SHP77 treated with DMSO at 0.1 percent for 48 hours (cell line): ENCODE results near the gene TESK2.
A peak's percentile ranks its signal among the peaks of the same experiment; 100 is the strongest.
"Not testable (repeated sequence)": the region's sequence is repeated elsewhere in the genome, so short reads cannot be mapped to it uniquely, and the experiment has no call there.

Experiments
- DNase-seq: peaks from one replicate; lab custom pipeline; 2025; lab: John Stamatoyannopoulos, UW

The TESK2 gene, protein sequence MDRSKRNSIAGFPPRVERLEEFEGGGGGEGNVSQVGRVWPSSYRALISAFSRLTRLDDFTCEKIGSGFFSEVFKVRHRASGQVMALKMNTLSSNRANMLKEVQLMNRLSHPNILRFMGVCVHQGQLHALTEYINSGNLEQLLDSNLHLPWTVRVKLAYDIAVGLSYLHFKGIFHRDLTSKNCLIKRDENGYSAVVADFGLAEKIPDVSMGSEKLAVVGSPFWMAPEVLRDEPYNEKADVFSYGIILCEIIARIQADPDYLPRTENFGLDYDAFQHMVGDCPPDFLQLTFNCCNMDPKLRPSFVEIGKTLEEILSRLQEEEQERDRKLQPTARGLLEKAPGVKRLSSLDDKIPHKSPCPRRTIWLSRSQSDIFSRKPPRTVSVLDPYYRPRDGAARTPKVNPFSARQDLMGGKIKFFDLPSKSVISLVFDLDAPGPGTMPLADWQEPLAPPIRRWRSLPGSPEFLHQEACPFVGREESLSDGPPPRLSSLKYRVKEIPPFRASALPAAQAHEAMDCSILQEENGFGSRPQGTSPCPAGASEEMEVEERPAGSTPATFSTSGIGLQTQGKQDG

DNA sequence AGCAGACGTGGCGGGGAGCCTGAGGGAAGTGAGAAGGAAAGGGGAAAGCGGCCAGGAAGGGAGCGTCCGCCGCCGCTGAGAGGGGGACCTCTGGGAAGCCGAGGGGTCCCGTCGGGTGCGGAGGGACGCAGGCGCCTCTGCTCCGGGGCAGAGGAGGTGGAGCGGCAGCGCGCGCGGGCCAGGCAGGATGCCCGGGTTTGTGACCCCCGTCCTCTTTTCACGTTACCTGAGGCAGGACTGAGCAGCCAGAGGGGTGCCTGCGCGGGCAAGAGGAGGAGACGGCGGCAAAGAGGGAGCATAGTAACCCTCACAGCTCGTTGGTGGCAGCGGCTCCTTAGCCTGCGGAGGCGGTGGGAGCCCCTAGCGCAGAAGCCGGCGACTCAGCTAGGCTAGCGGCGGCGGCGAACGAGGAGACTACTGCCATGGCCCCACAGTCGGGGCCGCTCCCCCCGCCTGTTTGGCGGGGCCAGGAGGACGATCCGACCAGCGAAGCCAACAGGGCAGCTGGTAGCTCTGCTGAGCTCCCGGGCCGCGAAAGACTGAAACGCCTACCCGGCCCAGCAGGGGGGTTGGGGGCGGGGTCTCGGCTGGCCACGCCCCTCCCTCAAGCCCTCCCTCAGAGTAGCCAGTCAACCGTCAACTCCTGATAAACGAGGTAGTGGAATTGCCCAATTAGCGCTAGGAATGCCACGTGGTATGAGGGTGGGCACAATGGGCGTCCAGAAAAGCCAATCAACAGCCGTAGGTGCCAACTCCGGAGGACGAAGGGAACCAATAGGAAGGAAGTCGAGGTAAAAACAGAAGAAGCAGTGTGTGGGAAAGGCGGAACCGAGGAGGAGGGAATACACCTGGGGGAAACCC is at the start of gene TESK2:
TESK2 (minus strand) TSS at position 538 of the 861 bp plus-strand sequence. CDS start 33,378 bp downstream, outside the sequence.
- DNase-seq, result peak; percentile 99

DNA sequence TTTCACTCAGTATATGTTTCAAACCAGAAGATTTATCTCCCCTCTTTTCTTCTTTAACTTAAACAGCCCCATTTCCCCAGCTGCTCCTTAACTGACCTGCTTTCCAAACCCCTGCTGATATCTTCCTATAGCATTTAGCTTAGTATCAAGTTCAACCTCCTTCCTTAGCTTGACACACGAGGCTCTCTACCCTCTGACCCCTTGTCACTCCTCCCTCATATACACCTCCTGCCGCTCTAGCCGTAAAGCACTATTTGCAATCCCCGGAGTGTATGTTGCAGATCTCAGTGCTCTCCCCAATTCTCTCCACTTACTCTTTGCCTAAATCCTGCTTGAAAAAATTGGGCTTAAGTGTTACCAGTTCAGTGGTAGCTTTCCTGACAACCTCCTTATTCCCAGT is 45.9 kb upstream of the TESK2 start:
- DNase-seq, result no peak

DNA sequence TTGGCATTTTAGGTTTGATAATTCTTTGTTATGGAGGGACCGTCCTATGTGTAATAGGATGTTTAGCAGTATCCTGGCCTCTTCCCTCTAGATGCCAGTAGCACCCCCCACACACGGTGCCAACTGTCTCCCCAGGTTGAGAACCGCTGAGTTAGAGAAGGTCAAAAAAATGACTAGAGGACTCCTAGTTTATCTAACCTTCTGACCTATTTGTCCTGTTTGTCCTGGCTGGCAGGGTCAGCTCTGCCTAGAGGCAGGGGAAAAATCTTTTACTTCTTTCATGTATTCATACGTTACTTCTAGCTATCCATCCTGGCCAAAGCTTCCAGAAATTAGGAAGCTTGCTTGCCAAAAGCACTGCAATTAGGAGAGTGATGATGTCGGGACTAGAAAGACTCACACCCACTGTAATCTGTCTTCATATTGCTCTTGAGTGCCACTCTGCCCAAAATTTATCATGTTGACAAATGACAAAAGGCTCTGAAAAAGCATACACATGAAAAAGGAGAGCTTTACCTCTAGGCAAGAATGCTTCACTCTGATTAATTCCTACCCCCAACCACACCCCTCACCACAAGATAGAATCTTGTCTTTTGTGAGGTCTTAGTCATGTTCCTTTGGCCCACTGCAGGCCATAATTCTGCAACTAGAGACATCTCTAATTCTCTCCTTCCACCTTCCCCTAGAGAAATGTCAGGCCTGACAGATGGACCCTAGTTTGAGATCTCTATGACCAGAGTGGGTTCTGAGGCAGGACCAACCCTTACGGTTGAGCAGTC is 45.2 kb upstream of the TESK2 start:
- no peak for DNase-seq

DNA sequence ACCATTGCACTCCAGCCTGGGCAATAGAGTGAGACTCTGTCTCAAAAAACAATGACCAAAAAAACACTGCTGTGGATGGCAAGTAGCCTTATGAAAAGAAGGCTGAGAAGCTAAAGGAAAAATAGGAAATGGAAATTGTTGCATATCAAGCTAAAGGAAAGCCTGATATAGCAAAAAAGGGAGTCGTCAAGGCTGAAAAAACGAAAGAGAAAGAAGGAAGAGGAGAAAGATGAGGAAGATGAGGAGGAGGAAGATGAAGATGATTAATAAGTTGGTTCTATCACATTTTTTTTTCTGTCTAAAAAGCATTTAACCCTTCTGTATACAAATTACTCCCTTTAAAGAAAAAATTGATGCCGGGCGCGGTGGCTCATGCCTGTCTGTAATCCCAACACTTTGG is 40.9 kb upstream of the TESK2 start:
- no peak for DNase-seq

DNA sequence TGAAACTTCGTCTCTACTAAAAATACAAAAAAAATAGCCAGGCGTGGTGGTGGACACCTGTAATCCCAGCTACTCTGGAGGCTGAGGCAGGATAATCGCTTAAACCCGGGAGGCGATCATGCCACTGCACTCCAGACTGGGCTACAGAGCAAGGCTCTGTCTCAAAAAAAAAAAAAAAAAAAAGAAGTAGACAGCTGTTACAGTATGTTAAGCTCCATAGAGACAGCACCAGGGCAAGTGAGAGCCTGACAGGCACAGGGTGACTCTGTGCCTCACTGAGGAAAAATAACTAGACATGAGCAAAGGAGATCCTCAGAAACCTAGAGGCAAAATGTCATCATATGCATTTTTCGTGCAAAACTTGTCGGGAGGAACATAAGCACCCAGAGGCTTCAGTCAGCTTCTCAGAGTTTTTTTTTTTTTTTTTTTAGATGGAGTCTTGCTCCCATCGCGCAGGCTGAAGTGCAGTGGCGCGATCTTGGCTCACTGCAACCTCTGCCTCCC is 39.7 kb upstream of the TESK2 start:
- DNase-seq, result no peak

DNA sequence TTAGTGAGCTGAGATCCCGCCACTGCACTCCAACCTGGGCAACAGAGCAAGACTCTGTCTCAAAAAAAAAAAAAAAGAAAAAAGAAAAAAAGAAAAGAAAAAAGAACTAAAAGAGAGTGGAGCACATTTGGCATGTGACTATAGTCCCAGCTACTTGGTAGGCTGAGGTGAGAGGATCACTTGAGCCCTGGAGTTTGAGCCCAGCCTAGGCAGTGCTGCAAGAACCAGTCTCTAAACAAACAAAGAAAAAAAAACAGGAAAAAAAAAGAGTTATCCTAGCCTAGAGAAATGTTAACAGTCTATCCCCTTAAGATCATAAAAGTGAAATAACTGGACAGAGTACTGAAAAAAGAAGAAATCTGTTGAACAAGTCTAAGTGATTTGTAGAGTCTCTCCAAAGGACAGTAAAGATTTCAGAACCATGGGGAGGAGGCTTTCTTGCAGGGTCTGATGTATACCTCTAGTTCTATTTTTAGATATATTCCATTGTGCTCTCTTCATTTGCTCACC is 35.2 kb upstream of the TESK2 start:
- no peak for DNase-seq

DNA sequence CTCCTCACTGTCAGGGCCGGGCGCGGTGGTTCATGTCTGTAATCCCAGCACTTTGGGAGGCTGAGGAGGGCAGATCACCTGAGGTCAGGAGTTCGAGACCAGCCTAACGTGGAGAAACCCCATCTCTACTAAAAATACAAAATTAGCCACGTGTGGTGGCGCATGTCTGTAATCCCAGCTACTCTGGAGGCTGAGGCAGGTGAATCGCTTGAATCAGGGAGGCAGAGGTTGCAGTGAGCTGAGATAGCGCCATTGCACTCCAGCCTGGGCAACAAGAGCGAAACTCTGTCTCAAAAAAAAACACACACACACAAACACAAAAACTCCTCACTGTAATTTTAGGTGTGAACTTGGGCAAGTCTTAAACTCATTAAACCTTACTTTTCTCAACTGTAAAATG is 33.0 kb upstream of the TESK2 start:
- DNase-seq, result not testable (repeated sequence)

DNA sequence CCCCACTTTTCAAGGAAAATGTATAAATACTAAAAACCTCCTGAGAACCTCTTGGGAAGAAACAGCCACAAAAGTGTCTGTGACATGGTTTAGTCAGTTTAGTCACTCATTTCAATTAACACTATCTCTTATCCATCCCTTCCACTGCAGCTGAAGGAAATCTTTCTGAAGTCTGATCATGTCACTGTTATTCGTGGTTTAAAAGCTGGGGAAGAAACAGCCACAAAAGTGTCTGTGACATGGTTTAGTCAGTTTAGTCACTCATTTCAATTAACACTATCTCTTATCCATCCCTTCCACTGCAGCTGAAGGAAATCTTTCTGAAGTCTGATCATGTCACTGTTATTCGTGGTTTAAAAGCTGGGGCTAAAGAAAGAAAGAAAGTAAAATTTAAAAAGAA is 32.6 kb upstream of the TESK2 start:
- not testable (repeated sequence) for DNase-seq

DNA sequence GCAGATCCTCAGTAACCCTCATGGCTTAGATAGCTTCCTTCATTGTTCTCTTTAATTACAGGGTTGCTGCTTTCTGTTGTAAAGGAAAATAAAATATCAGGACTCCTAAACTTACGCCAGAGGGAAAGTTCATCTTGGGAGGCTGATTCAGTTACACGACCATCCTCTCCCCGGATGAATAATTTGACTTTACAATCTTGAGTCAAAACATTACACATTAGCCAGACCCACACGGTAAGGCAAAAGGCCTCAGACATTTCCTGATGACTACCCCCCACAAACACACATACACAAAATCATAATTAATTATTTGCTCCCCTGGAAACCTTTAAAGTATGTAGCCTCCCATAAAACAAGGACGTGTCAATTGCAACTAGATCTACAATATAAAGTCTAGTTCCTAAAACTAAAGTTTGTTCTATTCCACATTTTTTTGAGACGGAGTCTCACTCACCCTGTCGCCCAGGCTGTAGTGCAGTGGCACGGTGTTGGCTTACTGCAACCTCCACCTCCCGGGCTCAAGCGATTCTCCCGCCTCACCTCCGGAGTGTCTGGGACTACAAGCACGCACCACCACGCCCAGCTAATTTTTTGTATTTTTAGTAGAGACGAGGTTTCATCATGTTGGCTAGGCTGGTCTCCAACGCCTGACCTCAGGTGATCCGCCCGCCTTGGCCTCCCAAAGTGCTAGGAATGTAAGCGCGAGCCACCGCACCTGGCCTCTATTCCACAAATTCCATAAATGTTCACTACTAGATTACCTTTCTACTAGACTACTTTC is 31.6 kb upstream of the TESK2 start:
- DNase-seq, result peak; percentile 15

DNA sequence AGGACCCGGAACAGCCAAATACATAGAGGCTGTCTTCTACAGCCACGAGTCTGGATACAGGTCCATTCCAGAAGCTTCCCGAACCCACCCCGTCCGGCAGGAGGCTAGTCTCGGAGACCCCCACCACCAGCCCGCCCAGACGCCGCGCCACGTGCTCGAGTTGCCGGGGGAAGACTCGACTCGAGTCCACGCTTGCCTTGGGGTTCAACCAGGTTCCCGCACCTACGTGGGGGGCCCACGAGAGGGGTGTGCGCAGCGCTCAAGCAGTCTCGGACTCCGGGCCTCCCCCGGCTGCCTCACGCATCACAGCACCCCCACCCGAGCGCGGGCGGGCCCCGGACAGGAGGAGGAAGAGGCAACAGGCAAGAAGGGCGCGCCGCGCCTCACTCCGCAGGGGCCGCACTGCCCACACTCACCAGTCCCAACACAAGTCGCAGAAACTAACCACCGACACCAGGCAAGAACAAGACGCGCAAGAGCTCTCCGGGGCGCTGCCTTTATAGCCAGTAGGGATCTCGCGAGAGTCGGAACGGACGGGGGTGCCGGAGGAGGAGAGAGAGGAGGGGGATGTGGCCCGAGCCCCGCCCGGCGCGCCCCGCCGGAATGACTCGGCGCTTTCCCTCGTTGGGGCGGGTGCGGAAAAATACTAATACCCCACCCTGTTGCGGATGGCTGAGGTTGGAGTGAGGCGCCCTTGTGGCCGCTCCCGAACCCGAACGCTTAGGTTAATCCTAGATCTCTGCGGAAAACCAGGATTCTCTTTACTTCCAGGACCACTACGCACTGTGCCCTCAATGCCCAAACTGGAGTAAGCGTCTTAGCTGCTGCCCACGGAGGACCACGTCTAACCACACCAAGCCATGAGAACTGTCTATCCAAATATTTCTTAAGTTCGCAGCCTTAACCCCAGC is 30.7 kb upstream of the TESK2 start, which contains the start of gene PRDX1:
PRDX1 (minus strand) TSS at position 472 of the 911 bp plus-strand sequence. CDS start 2,841 bp downstream, outside the sequence.
- DNase-seq, result peak; percentile 90

DNA sequence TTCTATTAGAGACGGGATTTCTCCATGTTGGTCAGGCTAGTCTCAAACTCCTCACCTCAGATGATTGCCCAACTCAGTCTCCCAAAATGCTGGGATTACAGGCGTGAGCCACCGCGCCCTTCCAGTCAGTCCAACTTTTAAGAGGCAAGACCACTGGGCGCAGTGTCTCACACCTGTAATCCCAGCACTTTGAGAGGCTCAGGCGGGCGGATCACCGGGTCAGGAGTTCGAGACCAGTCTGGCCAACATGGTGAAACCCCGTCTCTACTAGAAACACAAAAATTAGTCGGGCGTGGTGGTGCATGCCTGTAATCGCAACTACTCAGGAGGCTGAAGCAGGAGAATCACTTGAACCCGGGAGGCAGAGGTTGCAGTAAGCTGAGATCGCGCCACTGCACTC is 28.8 kb upstream of the TESK2 start:
- DNase-seq, result not testable (repeated sequence)

DNA sequence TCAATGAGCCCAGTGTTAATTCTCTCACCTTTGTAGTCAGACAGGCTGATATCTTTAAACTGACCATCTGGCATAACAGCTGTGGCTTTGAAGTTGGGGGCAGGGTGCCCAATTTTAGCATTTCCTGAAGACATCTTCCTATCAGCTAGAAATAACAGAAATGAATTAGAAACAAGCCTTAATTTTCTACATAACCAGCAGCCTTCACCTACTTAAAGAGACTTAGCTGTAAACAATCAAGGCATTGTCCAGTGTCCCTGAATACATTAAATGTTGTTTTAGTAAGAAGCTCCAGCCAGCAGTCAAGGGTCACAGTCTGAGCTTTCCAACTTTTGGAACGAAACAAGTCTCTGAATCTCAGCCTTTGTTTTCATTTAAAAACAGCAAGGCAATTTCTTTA is 27.9 kb upstream of the TESK2 start:
- DNase-seq, result no peak

DNA sequence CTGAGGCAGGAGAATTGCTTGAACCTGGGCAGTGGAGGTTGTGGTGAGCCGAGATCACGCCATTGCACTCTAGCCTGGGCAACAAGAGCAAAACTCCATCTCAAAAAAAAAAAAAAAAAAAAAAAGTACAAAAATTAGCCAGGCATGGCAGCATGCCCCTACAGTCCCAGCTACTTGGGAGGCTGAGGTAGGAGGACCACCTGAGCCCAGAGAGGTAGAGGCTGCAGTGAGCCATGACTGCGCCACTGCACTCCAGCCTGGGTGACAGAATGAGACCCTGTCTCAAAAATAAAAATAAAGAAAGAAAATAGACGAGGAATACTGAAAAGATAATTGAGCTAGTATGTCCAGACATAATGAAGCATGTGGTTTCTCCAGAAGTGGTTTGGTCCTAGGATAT is 27.4 kb upstream of the TESK2 start:
- not testable (repeated sequence) for DNase-seq

DNA sequence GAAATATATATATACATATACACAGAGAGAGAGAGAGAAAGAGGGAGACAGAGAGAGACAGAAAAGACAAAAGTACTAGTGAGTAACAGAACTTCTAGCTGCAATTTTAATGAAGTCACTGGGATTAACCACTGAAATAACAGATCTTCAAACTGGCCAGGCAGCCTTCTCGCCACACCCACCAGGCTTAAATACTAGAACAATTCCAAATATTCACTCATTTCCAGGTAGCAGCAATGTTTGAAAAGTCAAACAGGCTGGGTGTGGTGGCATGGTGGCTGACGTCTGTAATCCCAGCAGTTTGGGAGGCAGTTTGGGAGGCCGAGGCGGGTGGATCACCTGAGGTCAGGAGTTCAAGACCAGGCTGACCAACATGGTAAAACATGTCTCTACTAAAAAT is 25.5 kb upstream of the TESK2 start:
- DNase-seq, result no peak

DNA sequence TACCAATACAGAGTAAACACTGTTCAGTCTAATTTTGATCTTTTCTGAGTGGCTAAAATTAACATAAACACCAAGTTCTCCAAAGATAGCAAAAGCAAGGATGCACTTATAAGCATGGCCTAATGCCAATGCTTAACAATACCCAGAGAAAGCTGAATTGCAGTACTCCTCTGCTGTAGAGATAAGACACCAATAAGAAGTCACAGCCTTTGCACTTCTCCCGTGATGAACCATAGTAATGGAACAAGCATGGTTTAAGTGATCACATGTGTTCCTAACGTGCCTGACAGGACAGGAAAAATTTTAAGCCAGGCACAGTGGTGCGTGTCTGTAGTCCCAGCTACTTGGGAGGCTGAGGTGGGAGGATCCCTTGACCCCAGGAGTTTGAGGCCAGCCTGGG is 25.1 kb upstream of the TESK2 start:
- DNase-seq, result no peak

DNA sequence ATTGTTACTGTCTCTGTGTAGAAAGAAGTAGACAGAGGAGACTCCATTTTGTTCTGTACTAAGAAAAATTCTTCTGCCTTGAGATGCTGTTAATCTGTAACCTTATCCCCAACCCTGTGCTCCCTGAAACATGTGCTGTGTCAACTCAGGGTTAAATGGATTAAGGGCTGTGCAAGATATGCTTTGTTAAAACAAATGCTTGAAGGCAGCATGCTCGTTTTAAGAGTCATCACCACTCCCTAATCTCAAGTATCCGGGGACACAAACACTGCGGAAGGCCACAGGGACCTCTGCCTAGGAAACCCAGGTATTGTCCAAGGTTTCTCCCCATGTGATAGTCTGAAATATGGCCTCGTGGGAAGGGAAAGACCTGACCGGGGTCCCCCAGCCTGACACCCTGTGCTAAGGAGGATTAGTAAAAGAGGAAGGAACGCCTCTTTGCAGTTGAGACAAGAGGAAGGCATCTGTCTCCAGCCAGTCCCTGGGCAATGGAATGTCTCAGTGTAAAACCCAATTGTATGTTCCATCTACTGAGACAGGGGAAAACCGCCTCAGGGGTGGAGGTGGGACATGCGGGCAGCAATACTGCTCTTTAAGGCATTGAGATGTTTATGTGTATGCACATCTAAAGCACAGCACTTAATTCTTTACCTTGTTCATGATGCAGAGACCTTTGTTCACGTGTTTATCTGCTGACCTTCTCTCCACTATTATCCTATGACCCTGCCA is 22.7 kb upstream of the TESK2 start:
- DNase-seq, result not testable (repeated sequence)

DNA sequence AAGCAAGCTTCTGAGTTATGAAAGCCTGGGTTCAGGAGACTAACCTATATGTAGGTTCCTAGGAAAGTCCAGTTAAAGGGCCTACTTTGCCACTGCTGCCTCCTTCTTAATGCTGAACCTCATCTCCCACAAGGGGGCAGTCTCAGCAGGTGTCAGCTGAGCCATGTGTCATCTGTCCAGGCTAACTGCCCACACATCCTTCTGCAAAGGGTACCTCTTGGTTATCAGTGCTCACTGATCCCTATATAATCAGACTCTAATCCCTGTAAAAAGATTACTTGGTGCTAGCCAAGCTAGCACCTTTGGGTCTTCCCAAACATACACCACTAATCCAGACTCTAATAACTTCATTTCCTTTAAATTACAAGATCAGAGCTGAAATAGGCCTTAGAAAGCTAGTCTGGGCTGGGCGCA is 21.7 kb upstream of the TESK2 start:
- peak; percentile 16 for DNase-seq

DNA sequence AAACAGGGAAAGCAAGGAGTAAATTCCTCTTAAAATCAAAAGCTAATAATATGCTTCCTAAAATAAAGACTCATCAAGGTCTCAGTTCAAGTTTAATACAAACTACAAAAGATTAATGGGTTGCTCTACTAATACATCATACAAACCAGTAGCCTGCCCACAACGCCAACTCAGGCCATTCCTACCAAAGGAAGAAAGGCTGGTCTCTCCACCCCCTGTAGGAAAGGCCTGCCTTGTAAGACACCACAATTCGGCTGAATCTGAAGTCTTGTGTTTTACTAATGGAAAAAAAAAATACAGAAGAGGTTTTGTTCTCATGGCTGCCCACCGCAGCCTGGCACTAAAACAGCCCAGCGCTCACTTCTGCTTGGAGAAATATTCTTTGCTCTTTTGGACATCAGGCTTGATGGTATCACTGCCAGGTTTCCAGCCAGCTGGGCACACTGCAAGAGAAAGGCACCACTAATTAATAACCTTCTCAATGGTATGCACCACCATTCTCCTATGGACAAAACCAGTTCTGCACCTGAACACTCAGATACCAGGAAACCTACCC is 20.1 kb upstream of the TESK2 start:
- no peak for DNase-seq
